OCI-M2 (cell line): Measurements from ENCODE around the gene ZDHHC1.

Source experiments
- DNase-seq: peaks from one replicate; lab custom pipeline; 2025; ENCODE audit not compliant: unreplicated experiment; lab: John Stamatoyannopoulos, UW

ZDHHC1 gene, protein sequence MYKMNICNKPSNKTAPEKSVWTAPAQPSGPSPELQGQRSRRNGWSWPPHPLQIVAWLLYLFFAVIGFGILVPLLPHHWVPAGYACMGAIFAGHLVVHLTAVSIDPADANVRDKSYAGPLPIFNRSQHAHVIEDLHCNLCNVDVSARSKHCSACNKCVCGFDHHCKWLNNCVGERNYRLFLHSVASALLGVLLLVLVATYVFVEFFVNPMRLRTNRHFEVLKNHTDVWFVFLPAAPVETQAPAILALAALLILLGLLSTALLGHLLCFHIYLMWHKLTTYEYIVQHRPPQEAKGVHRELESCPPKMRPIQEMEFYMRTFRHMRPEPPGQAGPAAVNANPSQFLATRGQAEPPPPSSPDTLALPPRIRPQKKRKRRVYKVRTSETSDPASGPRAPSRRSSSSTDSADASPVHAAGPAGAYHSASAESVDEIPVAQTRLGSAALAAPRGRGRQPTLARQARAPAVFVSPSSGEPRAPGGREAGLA

DNA sequence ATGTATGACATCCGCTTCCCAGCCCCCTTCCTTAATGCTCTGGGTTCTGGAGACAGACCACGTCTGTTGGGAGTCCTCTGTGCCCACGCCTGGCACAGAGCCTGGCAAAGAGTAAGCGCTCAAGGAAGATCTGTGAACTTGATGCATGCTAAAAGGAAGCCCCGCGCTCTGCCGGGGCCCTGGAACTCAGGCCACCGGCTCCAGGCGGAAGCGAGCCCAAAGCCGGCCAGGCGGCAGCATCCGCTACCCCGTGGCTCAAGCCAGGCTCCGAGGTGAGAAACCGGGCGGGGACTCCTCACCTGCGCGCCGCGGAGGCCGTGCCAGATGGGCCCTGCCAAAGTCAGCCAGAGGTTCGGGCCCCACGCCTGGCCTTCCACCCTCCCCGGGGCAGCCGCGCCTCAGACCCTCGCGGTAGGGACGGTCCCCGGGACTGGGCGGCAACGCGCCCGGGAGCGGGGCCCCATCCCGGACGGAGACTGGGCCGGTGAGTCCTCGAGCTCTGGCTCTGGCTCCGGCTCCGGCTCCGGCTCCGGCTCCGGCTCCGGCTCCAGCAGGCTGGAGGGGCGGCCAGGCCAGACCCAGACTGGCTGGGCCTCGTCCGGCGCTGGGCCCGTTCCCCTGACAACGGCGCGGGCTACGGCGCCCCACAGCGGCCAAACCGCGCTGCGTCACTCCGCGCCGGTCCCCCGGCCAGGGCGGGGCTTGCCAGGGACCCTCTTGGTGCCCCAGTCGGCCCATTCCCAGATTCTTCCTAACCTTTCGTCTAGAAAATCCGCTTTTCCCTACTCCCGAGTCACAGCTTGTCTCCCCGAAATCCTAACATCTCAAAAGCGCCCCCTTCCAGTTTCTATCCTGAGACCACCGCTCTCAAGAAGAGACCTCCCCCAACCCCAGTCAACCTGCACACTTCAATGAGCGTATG lies at the start of gene ZDHHC1:
Gene ZDHHC1, minus strand, starts transcription at position 606 of the 922 bp plus-strand sequence. CDS start 8,702 bp downstream, outside the sequence.
- DNase-seq: no peak

DNA sequence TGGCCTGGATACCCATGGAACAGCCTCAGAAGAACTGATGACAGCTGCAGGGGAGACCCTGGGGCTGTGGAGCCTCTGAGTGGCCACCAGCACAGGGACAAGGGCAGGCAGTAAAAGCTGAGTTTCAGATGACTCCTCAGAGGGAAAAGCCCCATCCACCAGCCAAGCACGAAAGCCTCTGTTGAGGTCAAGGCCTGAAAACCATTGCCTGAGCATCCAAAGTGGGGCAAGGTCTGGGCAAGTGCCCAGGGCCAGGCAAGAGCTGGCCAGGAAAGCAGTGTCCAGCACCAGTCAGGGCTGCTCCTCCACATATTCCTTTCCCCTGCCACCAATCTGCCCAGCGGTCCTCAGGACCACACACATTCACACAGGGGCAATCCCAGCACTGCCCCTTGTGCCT lies 48.3 kb upstream of the ZDHHC1 start:
- DNase-seq: no peak

DNA sequence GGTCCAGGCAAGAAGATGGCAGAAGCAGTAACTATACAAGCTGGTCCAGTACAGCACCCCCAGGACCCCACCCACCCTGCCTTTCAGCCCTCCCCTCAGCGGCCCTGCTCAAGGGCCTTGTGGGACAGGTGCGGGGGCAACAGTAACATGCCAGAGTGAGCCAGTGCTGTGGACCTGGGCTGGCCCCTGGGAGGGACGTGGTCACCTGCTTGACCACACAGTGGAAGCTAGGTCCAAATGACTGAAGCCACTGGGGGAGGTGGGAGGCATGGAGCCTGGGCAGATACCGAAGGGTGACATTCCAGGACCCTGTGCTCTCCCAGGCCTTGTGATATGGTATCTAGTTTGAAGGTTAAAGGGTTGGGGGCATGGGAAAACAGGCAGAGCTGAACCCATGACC lies 47.4 kb upstream of the ZDHHC1 start:
- no peak for DNase-seq

DNA sequence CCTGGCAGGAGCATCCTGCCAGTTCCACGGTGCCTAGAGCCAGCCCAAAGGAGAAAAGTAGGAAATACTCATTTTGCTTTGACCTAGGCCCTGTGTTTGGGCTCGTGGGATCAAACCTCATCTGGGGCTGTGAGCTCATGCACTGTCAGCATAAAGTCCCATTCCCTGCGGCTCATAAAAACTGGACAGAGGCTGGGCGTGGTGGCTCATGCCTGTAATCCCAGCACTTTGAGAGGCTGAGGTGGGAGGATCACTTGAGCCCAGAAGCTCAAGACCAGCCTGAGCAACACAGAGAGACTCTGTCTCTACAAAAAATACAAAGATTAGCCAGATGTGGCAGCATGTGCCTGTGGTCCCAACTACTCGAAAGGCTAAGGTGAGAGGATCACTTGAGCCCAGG lies 46.8 kb upstream of the ZDHHC1 start:
- DNase-seq: no peak

DNA sequence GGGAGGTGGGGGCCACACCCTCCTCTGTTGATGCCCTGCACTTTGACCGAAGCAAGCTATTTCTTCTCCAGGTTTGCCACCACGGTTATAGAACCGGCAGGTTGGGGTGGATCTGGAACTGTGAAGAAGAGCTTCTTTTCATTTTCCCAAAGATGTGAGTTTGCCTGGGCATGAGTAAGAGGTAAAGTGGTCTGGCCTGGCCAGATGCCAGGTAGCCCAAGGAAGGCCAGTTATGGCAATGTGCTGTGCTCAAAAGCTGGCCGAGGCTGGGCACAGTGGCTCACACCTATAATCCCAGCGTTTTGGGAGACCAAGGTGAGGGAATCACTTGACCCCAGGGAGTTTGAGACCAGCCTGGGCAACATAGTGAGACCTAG lies 46.0 kb upstream of the ZDHHC1 start:
- DNase-seq: no peak

DNA sequence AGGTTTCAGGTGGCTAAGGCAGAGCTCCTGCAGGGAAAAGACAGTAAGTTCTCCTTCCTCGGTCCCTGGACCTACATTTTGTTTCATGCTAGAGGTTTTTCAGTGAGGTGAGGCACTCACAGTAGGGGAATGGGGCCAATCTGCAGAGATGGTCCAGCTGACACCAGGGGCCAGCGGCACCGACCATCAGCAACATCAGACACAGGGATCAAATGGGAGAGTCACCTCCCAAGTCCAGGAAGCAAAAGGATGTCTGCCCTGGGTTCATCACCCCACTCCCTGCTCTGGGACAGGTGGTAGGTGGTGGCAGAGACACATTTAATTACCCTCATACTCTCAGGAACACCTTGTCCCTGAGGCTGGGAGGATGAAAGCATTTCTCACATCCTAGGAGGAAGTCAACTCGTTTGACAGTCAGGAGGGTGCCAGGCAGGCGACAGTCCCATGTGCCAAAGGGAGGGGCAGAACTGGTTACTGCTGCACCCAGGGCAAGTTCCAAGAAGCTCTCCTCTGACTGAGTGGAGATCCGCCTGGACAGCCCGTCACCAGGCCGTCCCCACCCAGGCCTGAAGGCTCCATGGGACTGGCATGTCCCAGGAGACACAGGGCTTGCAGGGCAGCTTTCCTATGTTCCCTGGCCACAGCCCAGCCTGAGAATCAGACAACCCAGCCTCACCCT lies 45.5 kb upstream of the ZDHHC1 start:
- no peak for DNase-seq

DNA sequence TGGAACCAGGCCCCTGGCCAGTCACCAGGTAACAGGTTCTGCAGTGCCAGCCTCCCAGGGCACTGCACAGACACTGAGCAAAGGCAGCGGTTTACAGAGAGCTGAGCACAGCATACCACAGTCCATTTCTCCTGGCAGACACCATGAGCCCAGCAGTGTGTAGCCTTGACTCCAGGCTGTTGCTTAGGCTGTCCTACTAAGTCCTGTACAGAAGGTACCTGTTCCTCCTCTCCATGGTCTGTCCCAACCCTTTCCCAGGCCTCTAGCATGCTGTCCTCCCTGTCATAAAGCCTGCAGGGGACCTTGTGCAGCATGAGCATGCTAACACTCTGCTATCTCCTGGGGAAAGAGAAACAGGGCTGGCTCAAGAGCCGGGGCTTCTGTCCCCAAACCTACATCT lies 44.7 kb upstream of the ZDHHC1 start:
- DNase-seq: no peak

DNA sequence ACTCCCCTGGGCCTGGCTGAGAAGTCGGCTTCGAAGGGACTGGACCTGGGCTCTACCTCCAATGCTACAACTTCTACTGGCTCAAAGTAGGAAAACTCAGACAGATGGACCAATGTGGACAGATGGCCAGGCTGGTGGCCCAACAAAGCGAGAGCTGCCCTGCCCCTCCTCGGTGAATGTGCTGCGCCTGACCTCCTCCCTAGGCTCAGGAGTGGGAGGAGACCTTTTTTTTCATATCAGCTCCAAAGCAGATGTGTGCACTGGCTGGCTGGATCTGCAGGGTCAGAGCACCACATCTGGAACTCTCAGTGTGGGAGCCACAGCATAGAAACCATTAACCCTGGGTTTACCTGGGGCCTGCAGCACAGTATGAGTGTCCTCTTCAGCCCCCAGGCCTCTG lies 43.9 kb upstream of the ZDHHC1 start:
- no peak for DNase-seq

DNA sequence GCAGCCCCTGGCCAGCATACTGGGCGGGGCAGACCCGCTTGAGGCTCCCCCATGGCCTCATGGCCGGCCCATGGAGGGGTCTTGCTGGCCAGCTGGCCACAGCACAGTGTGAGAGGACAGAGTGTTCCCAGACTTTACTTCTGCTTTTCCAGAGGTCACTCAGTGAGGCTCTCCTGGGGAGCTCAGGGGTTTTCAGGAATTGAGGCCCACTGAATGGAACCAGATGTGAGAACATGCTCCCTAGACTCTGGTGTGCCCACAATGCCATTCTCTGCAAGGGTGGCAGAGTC lies 43.5 kb upstream of the ZDHHC1 start:
- no peak for DNase-seq

DNA sequence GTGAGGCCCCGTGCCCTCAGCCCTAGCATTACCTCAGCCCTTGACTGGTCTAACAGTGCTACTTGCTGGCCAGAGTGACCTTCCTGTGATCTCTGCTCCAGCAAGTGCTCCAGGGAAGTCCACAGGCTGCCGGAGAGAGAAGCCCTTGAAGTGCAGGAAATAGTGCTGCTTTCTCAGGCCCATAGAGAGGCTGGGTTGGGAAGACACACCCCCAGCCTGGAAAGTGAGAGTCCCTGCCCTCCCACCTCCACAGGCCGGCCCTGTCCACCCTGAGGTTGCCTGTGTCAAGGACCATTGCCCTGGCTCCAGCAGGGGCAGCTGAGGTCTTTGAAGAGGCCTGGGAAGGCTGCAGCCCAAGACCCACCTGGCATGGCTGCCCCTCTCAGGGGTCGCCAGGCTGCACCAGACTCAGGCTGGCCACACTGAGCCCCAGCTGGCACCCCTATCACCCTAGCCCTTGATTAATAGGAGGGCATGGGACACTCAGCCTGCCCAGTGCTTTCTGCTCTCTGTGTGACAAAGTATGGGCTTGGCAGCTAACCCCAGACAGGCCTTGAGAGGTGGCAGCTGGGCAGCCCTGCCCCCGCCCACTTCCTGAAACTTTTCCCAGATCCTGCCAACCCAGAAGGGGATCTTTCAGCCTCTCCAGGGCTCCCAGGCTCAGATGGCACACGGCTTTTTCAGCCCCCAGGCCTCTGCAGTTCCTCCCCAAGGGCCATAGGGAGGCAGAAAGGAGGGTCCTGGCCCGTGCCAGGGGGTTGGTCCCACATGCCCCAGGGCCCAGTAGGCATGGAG lies 43.0 kb upstream of the ZDHHC1 start:
- DNase-seq: no peak

DNA sequence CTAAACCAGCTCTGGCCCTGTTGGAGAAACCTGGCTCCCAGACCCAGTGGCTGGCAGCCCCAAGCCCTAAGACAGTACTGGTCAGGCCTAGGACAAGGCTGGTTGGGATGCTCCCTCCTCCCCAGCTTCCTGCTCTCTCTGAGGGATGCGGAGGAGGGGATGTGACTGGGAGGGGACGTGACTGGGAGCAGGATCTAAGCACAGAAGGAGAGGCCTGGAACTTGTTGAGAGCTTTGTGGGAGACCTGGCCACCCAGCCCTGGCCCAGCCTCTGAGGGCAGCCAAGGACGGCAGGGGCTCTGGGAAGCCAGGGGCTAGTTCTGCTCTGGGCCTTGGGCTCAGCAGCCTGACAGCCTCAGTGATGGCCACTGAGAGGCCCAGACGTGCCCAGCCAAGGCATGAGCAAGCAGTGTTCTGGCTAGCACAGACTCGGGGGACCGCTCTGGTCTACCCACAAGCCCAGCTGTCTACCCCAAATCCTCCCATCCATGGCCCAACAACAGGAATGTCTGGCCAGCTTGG lies 41.9 kb upstream of the ZDHHC1 start:
- DNase-seq: no peak

DNA sequence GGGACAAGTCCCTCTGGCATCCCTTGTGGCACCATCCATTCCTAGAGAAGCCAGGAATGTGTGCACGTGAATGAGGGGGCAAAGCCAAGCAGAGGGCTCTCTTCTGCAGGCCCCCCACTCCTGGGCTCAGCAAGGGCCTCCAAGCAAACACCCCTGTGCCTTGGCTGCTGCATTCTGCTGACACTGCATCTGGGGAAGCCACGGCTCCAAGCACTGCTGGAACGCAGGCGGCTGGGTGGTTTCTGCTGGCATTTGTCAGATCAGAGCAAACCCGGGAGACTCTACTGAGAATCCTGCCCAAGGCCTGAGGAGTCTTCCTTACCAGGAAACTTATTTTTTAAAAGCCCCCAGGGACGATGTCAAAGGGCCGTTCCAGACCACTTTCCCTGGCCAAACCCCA lies 41.3 kb upstream of the ZDHHC1 start:
- no peak for DNase-seq

DNA sequence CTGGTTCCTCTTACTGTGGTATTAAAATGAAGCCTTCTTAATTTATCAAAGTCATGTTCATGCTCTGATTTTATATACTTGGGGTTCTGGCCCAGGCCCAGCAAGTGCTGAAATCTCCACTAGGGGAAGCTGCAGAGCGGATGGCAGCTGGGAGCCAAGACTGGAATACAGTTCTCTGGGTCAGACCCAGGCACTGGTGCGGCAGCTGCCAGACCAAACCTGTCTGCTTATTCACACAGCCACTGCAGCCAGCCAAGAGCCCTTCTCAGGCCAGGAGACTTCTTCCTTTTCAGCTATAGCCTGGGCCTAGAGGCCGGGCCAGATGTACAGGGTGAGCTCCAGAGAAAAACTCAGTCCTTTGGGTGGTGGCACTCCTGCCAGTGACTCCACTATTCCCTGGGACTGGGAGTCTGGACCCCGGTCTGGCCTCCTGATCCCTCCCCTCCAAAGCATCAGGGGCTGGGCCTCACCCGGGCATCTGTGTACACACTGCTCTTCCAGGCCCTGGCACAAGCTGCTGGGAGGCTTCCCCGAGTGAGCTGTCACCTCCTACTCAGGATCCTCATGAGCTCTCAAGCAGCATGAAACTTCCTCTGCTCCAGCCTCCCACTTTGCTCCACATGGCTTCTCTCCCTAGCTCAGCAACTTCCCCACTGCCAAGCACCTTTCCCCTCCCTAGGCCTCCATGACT lies 40.3 kb upstream of the ZDHHC1 start:
- DNase-seq: no peak

DNA sequence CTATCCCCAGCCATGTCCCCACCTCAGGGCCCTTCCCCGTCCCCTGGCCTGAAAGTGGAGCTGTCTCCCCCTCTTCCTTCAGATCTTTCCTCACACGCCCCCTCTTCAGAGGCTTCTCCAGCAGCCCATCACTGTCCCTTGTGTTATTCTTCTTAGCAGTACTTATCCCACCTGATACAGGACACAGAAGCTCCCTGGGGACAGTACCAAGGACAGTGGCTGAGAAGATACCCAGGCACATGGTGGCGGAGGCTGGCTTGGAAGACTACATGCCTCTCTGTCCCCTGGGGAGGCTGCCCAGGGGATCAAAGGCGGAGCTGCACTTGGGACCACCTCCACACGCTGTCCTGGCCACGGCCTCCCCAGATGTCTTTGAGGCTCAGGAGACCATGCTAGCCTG lies 38.6 kb upstream of the ZDHHC1 start:
- DNase-seq: no peak

DNA sequence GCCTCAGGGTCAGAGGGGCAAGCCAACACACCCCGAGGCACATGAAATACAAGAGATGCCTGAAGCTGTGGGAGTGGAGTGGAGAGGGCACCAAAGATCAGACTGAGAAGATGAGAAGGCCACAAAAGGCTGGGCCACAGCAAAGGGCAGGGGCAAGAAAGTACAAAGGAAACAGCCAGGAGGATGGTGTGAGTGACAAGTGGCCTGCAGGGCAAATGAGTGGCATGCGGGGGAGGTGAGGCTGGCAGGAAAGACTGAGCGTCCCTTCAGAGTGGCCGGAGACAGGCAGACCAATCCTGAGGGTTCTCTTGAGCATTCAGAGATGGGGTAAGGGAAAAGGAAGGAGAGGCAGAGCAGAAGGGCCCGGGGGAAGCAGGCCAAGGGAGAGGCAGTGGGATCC lies 37.8 kb upstream of the ZDHHC1 start:
- no peak for DNase-seq

DNA sequence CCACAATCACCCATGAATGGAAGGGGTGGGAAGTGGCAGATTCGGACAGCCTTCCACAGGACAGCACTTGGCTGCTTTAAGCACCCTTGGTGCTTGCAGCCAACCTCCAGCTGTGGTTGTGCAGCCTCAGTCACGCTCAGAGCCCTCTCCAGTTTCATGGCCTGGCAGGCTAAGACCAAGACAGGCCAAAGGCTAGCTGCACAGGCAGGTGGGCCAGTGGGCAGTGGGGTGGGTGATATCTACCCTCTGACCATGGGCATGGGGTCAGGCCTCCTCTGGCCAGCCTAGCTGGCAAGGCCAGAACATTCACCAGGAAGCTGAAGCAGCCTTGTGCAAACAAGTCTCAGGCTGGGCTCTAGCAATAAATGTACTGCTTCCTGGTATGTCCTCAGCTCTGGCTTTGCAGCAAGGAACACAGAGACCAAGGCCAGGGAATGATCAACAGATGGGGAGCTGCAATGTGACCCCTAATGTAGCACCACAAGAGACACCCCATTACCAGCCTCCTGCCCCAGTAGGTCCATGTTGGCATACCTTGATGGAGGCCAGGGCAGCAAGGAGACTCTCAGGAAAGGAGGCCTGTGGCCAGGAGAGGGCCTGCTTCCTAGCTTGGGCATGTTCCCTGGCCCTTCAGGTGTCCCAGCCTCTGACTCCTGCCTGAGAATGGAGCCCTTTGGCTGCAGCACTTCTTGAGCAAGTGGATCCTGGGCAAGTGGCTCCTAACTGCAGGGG lies 35.6 kb upstream of the ZDHHC1 start:
- no peak for DNase-seq

DNA sequence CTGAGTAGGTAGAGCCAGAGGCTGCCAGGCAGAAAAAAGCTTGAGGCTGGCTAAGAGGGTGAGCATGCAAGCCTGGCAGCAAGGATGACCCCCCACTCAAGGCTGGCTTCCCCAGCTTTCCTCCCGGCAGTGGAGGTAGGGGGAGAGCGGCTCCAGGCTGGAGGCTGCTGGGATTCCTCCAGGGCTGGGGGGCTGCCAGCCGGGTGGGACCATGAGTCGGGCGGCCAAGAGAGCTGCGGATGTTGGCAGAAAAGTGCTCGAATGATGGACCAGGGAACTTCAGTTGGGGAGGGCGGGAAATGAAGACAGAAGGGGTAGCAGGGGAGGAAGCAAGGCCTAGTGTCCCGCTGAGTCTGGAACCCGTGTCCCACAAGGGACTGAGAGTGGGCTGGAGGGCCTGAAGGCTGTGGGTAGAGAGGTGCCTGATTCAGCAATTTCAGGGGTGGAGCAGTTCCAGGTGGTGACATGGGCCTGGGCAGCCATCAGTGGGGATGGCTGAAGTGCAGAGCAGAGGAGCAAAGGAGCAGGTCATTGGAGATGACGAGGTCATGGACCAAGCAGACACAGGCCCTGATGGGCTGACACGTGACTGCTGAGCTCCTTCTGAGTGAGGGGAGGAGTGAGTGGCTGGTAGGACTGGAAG lies 34.9 kb upstream of the ZDHHC1 start:
- no peak for DNase-seq

DNA sequence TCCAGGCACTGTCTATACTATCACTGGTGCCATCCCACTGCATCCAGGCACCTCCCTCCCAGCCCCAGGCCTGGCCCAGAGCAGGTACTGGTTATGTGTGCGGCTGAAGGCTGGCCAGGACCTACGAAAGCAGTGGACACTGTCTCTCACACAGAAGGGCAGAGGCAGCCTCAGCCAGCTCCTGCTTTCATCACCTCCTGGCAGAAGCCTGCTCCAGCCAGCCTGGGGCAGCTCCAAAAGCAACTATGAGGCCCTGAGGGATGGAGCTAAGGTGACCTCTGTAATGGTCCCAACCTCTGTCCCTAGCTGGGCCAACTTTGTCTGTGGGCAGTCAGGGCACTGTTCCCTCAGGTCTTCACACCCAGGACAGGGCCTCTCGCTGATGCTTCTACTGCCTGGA lies 33.5 kb upstream of the ZDHHC1 start:
- DNase-seq: no peak

DNA sequence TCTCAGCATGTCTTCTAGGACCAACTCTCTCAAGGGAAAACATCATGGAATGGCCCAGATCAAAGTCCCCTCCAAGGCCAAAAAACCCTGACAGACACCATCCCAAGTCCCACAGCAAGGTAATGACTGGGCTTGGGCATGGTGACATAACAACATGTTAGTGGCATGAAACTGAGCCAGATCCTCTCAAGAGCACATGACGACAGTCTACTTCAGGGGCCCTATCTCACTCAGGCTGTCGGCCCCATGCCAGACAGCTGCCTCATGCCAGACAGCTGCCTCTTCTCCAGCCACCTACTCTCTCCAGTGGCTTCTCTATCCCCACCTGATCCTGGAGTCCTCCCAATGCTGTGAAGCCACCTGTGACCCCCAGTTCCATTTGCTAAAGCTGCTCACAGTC lies 33.1 kb upstream of the ZDHHC1 start:
- no peak for DNase-seq
